IPS-NIHi7 (cell line): ENCODE data around the gene ITGA1.
"Not testable (repeated sequence)": the region's sequence is repeated elsewhere in the genome, so short reads cannot be mapped to it uniquely, and the experiment has no call there.

Source experiments
- DNase-seq: peaks from one replicate; pipeline ENCODE4 v3.0.0; 2012; ENCODE audit warnings: mixed read lengths; ENCODE audit errors: extremely low spot score

Gene ITGA1

DNA sequence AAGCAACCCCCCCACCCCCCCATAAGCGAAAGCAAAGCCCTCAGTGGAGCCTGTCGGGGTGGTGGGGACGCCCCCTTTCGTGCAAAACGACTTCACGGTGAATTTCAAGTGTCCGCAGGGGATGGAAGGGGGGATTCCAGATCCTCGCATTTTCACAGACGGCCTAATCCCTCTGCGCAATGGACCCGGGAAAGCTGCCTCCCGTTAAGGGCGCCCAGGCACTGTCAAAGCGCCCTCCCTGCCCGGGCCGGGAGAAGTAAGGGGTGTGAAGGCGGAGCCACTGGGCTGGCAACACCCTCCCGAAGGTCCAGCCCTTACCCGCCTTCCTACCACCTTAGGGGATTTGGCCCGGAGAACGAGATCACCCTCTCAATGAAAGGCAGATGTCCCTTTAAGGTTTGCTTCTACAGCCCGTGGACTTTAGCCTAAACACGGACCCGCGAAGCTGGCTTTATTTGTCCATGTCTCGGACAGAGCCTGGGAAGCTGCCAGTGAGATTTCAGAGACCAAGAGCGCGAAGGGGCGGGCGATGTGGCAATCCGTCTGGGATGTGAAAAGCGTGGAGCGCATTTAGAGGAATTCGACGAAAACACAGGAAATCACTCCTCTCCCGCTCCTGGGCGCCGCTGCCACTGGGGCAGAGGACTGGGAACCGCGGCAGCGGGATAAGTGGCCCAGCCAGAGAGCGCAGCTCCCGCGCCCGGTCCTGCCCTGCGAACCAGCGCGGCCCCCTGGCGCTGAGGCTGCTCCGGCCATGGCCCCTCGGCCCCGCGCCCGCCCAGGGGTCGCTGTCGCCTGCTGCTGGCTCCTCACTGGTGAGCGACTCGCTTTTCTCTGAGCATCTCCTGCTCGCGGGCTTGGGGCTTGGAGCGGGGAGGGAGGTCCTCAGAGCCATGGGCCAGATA, at the start of gene ITGA1, which contains the start of gene PELO:
ITGA1 (plus strand) TSS at position 317 of the 905 bp plus-strand sequence; CDS start at position 755, 438 bp downstream.
PELO (plus strand) TSS at position 317 of the 905 bp plus-strand sequence. CDS start 12,479 bp downstream, outside the sequence.
- peak; percentile 77 for DNase-seq

DNA sequence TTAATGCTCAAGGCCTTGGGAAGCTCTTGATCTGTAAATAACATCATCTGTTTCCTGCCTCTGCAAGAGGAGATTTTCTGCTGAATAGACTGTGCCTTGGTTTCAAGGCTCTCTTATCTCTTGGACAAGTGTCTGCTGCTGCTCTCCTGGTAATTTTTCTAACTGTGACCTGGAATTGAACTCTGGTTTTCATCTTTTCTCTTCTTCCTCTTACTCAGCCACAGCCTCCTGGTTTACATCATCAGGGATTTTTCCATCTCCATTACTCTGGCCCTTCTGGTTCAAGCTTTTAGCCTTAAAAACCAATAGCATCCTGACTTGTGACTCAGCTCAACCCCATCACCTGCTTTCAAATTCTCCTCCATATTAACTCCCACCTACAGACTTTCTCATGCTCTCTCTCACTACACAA, 49.6 kb upstream of the ITGA1 start:
- no peak for DNase-seq

DNA sequence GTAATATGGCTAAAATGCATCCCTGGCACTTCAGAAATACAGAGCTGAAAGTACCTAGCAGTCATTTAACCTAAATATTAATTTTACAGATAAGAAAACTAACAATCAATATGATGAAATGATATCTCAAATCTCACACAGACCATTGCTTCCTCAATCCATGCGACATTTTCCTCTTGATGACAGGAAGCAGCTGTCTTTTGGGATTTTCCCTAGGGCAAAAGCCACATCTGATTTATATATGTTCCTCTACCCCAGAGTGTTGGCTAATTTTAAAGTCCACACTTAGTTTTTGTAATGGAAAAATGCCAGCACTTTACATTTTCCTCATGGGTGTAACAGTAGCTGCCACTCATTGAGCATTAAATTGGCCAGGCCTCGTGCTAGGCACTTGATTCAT, 47.7 kb upstream of the ITGA1 start:
- no peak for DNase-seq

DNA sequence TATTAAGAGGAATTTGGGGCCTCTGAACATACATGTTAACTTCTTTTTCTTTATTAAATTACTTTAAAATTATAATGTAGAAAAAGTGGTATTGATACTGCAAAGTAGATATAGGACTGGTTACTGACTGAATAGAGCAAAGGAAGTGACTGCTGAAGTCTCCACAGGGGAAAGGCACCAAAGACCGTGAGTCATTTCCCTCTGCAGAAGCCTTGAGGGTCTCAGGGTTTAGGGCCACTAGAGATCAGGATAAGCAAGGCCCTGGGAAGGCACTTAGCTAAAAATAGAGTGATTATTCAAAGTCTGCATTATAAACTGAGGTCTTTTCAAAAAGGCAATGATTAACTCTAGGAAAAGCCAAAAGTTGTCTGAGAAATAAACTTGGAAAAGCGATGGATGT, 44.7 kb upstream of the ITGA1 start:
- no peak for DNase-seq

DNA sequence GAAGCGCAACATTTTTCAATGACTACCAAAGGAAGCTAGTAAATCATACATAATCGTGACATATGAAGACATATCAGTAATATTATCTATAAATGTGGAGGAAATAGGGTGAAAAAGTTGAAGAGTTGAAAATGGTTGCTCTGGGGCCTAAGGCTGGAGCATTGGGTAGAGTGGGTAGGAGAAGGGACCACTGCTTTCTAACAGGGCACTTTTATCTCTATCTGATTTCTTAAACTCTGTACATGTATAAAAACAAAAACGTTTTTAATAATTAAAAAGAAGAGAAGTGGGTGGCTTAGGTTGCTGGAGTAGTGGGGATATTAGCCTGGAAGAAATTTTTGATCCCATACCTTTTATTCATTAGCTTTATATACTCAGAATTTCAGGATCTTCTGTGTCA, 44.2 kb upstream of the ITGA1 start:
- DNase-seq: no peak

DNA sequence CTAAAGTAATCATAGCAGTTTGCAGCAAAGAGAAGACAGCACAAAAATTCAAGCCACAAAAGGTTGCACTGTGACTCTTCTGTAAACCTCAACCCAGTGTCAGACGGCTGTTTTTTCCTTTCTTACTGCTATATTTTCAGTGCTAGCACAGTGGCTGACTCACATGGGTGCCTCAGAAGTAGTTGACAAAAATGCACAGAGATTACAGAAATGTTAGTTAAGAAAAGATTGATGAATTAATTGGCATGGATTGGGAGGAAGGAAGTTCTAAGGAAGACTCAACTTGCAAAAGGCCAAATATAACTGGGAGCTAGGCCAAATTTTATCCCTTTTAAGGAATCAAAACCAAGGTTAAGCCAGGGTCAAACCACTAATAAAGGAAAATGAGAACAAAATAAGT, 43.7 kb upstream of the ITGA1 start:
- no peak for DNase-seq

DNA sequence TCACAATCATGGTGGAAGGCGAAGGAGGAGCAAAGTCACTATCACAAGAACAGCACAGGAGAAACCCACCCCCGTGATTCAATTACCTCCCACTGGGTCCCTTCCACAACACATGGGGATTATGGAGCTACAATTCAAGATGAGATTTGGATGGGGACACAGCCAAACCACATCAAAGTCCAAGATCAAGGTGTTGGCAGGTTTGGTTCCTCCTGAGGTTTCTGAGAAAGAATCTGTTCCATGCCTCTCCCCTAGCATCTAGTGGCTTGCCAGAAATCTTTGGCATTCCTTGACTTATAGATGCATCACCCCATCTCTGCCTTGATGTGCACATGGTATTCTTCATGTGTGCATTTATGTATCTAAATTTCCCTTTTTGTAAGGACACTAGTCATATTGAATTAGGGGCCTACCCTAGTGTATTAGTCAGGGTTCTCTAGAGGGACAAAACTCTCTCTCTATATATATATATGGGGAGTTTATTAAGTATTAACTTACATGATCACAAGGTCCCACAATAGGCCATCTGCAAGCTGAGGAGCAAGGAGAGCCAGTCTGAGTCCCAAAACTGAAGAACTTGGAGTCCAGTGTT, 42.8 kb upstream of the ITGA1 start:
- not testable (repeated sequence) for DNase-seq

DNA sequence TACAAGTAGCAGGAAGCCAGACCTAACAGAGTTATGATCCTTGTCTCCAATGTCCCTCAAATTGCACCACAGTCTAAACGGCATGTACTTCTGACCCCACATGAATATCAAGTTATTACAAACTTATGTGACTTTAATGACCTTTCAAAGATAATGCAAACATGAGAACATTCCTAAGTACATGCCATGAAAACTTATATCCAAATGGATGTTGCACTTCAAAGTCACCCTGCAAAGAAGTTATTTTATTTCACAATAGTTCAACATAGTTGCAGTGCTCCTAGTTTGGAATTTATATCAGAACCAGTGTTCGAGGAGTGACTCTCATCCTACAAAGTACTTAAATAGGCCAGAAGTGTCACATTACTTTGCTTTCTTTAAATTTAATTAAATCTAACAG, 41.2 kb upstream of the ITGA1 start:
- no peak for DNase-seq

DNA sequence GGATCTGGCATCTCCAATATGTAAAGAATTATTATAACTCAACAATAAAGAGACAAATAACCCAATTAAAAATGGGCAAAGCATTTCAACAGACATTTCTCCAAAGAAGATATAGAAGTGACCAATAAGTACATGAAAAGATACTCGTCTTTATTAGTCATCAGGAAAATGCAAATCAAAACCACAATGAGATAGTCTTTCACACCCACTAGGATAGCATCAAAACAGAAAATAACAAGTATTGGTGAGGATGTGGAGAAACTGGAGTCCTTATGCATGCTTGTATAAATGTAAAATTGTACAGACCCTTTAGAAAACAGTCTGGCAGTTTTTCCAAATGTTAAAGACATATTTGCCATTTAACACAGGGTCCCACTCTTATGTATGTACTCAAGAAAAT, 39.1 kb upstream of the ITGA1 start:
- DNase-seq: no peak

DNA sequence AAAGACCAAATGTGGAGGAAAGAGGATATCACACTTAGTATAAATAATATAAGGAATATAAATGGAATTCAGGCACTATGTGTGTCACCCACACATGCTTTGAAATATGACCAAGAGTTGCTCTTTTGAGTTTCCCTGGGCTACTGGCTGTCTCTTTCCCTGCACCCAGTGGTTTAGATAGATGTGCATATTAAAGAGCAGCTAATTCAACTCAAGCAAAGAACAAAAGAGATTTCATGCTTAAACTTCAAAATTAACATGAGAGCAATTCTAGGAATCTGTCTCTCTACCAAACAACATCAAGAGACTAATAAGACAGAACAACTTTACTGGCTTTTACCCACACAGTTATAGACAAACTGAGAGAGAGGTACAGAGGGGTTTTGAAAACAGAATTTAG, 38.0 kb upstream of the ITGA1 start:
- DNase-seq: no peak

DNA sequence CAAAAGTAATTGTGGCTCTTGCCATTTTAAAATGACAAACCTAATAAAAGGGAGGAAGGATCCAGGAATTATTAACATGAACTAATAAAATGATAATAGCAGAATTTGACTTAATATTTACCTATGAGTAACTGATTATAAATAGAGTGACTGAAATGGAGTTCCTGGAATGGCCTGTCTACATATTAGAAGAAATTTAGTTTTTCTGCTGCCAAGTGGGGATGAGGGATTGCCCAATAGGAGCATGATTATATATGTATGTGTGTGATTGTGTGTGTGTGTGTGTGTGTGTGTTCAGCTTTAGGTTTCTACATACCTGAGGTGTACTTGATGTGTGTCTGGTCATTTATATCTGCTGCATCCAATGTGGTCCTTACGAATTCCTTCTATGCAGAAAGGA, 36.6 kb upstream of the ITGA1 start:
- no peak for DNase-seq

DNA sequence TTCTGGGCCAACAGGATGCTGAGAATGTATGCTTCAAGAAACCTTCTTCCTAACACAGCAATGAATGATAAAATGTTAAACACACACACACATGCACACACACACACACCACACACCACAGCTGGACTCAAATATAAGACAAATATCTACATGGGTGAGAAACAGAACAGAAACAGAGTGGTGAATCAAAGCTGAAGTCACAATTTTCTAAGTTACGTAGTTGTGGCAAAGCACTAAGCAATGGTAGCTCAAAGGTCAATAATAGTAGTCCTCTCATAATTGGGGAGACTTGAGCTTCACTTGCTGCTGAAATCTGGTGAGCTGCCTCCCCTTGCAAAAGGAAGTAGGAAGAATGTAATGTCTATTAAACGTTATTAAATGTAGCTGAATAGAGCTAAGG, 33.7 kb upstream of the ITGA1 start:
- no peak for DNase-seq

DNA sequence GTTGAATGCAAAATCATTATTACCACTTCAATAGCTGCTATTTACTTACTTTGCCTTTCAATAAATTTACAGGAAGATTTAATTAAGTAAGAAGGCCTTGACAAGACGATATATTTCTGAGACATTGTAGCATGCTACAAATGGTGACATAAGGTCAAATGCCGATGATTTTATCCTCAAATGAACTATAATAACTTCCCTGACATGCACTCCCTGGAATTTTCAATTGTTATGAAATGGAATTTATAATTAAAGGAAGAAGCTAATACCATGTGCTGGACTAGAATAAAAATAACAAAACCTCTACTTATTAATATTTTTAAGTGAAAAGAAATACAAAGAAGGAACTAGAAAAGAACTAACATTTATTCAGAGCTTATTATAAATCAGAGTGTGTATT, 30.2 kb upstream of the ITGA1 start:
- DNase-seq: no peak

DNA sequence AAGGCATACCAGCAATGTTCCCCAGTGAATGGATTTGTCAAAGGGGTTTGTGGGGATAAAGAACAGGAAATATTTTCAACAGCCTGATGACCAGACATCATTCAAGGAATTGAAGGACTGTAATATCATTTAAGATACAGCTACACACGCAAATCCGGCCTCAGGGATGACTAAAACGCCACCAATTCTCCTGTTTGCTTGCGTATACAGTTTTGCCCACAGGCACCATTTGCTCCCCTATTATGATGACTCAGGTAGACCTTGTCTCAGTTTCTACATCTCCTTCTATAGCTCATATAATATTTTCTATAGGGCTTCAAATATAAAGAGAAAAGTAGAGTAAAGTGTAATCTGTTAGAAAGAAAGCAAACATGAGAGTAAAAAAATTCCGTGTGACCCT, 29.7 kb upstream of the ITGA1 start:
- no peak for DNase-seq

DNA sequence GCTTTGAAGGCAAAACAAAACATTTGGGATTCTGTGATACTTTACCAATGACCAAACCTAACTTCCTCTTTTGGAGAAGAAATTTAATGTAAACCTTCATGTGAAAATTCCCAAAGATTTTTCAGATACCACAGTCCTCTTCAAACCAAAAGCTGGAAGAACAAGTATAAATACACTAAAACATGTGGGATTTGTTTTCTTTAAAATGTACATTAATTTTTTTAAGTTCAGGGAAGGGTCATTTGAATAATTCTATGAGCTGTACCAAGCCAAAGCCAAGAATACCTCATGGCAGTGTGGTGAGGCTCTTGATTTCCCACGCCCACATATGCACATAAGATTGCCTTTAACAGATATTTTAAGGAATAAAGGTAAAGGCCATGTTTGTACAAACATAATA, 28.4 kb upstream of the ITGA1 start:
- no peak for DNase-seq

DNA sequence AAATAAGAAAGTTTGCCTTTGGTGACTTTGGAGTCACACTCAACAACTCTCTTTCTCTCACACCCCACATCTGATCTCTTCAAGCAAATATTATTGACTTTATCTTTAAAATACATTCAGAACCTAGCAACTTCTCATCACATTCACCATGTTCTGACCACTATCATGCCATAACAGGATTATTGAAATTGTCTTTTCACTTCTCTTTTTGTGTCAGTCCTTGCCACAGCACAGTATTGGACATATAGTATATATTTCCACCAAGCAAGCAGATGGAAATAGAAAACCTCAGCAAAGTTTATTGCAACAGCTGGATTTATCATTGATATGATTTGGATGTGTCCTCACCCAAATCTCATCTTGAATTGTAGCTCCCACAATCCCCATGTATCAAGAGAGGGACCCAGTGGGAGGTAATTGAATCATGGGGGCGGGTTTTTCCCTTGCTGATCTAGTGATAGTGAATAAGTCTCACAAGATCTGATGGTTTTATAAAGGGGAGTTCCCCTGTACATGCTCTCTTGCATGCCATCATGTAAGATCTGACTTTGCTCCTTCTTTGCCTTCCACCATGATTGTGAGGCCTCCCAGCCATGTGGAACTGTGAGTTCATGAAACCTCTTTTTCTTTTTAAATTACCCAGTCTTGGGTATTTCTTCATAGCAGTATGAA, 26.9 kb upstream of the ITGA1 start:
- no peak for DNase-seq

DNA sequence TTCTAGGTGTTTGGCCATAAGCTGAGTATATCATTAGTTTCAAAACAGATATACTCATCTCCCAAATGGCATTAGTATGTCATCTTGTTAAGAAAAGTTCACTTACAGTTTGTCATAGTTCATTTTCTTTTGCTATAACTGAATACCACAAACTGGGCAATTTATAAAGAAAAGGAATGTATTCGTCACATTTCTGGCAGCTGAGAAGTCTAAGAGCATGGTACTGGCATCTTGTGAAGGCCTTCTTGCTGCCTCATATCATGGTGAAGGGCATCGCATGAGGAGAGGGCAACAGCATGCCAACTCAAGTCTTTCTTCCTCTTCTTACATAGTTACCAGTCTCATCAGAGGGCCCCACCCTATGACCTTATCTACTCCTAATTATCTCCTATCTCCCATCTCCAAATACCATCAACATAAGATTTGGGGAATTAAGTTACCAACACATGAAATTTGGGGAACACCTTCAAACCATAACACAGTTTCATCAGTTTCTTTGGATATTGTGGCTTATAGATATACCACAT, 20.4 kb upstream of the ITGA1 start:
- DNase-seq: no peak

DNA sequence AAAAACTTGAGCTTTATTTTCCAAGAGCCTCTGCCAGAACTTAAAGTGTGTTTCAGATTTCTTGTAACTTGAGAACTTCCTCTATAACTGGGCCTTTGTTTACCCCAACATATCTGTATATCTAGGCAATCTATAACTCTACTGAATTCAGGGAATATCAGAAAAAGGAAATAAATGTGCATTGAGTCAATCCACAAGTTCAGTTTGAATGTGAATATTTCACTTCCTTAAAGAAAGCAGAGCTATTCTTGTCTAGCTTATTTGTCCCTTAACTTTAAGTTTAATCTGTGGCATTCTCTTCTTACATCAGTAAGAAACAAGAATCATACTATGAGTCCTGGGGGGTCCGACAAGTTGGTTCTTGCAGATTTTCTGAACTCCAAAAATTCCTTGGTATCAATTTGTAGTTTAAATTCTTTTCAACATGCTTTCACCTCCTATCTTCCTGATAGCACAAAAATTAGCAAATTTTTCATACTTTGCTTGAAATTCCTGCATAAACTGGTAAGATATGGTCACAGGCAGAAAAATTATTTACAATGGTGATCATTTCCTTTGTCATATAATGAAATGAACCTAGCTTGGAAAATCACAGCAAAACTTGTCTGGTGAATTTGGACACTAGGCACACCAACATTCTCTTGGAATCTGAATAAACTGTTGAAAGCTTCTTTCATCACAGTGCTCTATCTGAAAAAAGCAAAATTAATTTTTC, 19.8 kb upstream of the ITGA1 start:
- DNase-seq: no peak

DNA sequence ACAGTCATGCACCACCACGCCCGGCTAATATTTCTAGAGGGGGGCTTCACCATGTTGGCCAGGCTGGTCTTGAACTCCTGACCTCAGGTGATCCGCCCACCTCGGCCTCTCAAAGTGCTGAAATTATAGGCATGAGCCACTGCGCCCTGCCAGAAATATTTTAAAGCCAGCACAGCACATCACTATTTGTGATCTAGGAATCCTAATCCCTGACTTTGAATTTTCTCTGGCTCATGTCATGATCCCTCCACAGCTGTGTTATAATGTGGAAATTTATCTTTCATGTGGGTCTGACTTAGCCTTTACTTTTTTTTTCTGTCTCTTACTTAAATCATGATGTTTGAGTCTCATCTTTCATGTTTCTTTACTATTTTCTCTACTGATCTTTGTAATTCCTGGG, 18.7 kb upstream of the ITGA1 start:
- DNase-seq: no peak

DNA sequence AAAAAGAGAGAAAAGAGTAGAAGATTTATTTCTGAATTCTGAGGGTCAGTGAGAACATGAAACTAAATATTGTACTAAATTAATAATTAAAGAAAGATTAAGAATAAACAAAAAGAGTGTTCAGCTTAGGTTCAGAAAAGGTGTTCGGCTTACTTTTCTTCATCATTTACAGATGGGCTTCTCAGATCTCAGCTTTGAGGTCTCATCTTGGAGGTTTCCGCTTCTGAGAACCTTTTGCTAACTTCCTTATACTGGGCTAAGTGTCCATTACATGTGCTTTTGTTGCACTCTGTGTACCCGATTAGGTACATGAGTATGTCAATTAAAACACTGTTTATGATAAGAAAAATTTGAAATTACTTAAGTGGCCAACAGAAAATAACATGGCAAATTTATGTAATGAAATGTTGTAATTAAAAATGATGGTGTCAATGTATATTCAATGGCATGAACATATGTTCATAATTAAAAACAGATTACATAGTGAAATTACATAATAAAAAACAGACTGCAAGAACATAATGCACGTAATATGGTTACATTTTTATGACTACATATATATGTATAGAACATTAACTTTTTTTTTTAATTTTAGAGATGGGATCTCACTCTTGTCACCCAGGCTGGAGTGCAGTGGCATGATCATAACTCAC, 17.3 kb upstream of the ITGA1 start:
- DNase-seq: no peak

DNA sequence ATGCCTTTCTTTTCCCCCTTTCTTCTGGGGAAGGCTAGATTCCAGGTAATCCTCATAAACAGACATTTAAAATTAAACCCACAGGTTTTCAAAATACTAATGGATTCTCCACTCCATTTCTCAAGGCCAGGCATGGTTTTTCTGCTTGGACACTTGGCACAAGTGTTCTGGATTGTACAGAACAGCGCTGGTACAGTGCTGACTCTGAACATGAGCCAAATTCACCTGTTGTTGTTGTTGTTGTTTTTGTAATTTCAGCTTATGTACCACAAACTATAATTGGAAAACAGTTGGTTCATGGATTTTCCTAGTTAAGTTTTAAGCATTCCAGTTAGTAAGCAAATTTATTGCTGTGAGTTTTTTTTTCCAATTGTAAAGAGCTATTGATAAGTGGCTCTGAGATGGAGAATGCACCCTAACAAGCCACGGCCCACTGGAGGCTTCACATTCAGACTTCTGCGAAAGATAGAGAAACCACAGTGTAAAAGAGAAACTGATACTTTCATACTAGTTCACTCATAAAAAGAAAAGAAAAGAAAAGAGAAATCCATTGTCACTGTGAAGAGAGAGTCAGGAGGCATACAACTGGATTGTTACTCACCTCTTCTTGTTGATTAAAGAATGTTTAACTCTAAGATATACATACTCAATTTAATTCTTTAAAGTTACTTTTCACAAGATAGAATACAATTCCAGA, 16.2 kb upstream of the ITGA1 start:
- no peak for DNase-seq
